ENCODE results near the gene MOG.
"Not testable (repeated sequence)": the region's sequence is repeated elsewhere in the genome, so short reads cannot be mapped to it uniquely, and the experiment has no call there.

MOG gene

GRCh38 chr6:29661071-29661470, 4.2 kb downstream of the MOG start:
- H3K9me3 Mint-ChIP-seq: no peaks in the 10 kb centered on the region
- H3K27ac Mint-ChIP-seq: no peak overlapping the region
- H3K27me3 Mint-ChIP-seq: peaks cover 15% of the 10 kb centered on the region

GRCh38 chr6:29661502-29662141, 4.7 kb downstream of the MOG start:
- not testable (repeated sequence) for H3K36me3 Mint-ChIP-seq, H3K4me3 Mint-ChIP-seq, H3K9me3 Mint-ChIP-seq, H3K27ac Mint-ChIP-seq, H3K4me1 Mint-ChIP-seq
- peaks cover 14% of the 10 kb centered on the region for H3K27me3 Mint-ChIP-seq

More at GRCh38 chr6:29661071-29661470, 4.2 kb downstream of the MOG start:
- no peak overlapping the region for H3K4me3 Mint-ChIP-seq
- no peaks in the 10 kb centered on the region for H3K4me1 Mint-ChIP-seq
- H3K36me3 Mint-ChIP-seq: no peaks in the 10 kb centered on the region

DNA sequence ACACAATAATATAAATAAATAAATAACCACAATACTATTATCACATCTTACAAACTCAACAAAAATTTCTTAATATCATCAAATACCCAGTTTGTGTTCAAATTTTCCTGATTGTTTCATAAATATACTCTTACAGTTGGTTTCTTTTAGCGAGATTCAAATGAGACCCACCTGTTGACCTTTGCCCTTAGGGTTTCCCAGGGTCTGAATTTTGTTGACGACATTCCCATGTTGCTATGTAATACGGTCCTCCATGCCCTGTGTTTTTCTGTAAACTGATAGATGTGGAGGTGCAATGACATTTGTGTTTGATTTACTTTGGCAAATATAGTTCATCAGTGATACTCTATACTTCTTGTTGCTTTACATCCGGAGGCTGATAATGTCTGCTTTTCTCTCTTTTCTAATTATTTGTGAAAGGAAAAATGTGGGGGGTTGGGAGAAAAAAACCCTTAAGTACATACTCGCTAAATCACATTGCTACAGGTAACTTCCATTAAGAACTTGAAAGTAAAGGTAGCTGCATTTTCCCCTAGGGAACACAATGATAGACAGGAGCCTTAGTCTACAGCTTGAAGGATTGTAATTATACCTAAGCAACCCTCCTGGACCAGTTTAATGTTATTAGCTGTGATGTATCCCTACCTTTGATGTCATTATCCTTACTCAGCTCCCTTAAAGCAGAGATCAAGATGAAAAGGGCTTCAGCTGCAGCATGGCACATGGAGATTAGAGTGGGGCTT, 6.6 kb downstream of the MOG start:
- Mint-ChIP-seq H3K27me3 (peaks cover 9% of the 10 kb centered on the region), H3K4me3 (no peak overlapping the region), H3K4me1 (no peaks in the 10 kb centered on the region), H3K9me3 (no peaks in the 10 kb centered on the region), H3K36me3 (no peaks in the 10 kb centered on the region), H3K27ac (no peak overlapping the region)

DNA sequence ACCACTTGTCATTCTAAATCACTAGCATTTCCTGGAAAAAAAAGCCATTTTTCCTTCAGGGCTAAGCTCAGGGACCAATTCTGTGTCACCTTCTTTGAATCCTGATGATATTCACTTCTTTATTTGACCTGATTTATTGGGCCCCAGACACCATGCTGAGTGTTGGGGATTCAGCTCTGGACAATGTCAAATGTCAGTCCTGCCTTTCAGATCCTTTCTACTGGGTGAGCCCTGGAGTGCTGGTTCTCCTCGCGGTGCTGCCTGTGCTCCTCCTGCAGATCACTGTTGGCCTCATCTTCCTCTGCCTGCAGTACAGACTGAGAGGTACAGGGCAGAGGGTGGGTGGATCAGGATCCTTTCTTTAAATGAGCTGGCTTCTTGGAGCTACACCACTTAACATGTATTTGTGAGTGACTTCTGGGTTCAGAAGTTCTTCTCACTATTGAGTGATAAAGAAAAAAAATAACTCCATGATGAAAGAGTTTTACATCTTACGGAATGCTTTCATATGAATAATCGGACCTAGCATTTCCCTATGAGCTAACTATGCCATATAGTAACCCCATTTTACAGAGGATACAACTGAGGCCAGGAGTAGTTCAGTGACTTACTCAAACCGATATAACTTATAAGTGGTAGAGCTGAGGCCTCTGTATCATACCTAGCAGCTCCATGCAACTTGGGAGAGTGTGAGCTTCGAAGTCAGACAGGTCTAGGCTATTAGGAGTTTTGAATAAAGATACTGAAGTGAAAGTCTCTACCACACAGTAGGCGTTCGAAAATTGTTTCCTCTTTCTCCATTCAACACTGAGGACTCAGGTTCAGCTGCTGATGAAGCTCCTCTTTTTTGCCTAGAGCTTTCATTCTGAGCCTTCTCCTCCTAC, 9.3 kb downstream of the MOG start:
- H3K9me3 Mint-ChIP-seq: no peaks in the 10 kb centered on the region
- no peaks in the 10 kb centered on the region for H3K36me3 Mint-ChIP-seq
- H3K4me1 Mint-ChIP-seq: no peaks in the 10 kb centered on the region
- no peak overlapping the region for H3K4me3 Mint-ChIP-seq
- no peak overlapping the region for H3K27ac Mint-ChIP-seq
- H3K27me3 Mint-ChIP-seq: peaks cover 10% of the 10 kb centered on the region

DNA sequence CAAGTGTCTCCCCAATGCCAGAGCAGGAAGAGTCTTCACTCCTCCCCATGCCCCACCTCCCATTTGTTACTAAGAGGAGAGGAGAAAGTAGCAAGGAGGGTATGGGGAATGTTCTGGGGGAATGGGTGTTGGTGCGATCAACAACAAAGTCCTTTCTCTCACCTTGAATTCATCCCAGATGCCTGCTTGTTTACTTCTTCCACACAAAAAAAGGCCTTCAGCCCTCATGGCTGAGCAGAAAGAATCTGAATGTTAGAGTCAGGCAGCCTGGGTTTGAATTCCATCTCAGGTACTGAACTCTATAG, 9.9 kb downstream of the MOG start:
- no peaks in the 10 kb centered on the region for H3K36me3 Mint-ChIP-seq
- no peak overlapping the region for H3K27ac Mint-ChIP-seq
- no peaks in the 10 kb centered on the region for H3K4me1 Mint-ChIP-seq
- H3K9me3 Mint-ChIP-seq: no peaks in the 10 kb centered on the region
- H3K27me3 Mint-ChIP-seq: peaks cover 11% of the 10 kb centered on the region
- H3K4me3 Mint-ChIP-seq: no peak overlapping the region

GRCh38 chr6:29667158-29667557, 10.3 kb downstream of the MOG start:
- Mint-ChIP-seq H3K27ac (no peak overlapping the region), H3K36me3 (no peaks in the 10 kb centered on the region), H3K4me3 (no peak overlapping the region), H3K27me3 (peaks cover 9% of the 10 kb centered on the region), H3K9me3 (no peaks in the 10 kb centered on the region), H3K4me1 (no peaks in the 10 kb centered on the region)

DNA sequence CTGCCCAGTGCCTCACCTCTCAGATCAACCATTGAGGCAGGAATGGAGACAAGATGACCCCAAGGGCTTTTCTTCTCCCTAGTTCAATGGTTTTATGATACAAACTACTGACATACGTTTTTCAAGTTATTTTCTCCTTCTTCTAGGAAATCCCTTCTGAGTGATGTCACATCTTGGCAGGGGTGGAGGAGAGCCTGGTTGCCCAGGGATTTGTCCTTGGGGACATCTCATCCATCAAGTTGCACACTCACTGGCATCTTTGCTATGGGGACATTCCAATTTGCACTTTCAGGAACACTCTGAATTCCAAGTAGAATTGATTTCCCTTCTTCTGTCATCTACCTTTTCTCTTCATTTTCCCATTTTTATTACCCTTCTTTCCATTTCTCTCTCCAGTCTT, 14.1 kb downstream of the MOG start:
- no peaks in the 10 kb centered on the region for H3K4me1 Mint-ChIP-seq
- H3K9me3 Mint-ChIP-seq: no peaks in the 10 kb centered on the region
- no peak overlapping the region for H3K4me3 Mint-ChIP-seq
- peaks cover 6% of the 10 kb centered on the region for H3K27me3 Mint-ChIP-seq
- no peak overlapping the region for H3K27ac Mint-ChIP-seq
- no peaks in the 10 kb centered on the region for H3K36me3 Mint-ChIP-seq

DNA sequence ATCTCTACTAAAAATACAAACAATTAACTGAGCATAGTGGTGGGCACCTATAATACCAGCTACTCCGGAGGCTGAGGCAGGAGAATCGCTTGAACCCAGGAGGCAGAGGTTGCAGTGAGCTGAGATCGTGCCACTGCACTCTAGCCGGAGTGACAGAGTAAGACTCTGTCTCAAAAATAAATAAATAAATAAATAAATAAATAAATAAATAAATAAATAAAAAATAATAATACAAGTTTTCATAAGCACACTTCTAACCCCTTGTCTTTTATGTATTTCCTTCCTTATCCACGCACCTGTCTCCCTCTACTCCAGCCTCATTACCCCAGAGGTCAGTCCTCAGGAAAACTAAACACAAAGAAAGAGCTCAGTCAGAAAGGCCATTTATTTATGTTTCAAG, 15.2 kb downstream of the MOG start:
- not testable (repeated sequence) for H3K4me1 Mint-ChIP-seq, H3K27me3 Mint-ChIP-seq, H3K4me3 Mint-ChIP-seq, H3K36me3 Mint-ChIP-seq, H3K27ac Mint-ChIP-seq, H3K9me3 Mint-ChIP-seq

DNA sequence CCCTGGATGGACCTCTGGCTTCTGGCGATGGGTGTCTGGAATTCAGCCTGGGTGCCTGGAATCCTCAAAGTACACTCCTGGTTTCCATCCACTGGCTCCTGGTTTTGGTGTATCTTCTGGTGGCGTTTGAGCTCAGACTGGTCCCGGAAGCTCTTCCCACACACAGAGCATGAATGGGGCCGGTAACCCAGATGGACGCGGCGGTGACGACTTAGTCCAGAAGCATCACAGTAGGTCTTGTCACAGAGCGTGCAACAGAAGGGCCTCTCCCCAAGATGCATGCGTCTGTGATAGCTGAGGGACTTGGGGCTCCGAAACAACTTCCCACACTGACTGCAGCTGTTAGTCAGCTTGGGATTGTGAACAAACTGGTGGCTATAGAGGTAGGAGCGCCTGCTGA, 16.3 kb downstream of the MOG start:
- Mint-ChIP-seq H3K27me3 (peaks cover 6% of the 10 kb centered on the region), H3K9me3 (no peaks in the 10 kb centered on the region), H3K4me3 (no peak overlapping the region), H3K36me3 (no peaks in the 10 kb centered on the region), H3K4me1 (peaks cover 5% of the 10 kb centered on the region), H3K27ac (no peak overlapping the region)

DNA sequence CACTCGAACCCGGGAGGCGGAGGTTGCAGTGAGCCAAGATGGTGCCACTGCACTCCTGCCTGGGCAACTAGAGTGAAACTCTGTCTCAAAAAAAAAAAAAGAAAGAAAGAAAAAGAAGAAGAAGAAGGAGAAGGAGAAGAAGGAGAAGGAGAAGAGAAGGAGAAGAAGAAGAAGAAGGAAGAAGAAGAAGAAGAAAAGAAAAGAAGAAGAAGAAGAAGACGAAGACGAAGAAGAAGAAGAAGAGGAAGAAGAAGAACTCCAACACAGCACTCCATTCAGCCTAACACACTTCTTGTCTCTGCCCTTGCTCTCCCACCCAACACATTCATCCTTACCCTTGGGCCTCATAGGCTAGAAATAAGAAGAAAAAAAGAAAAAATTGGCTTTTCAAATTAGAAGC, 17.1 kb downstream of the MOG start:
- no peaks in the 10 kb centered on the region for H3K9me3 Mint-ChIP-seq
- H3K27me3 Mint-ChIP-seq: peaks cover 6% of the 10 kb centered on the region
- peaks cover 5% of the 10 kb centered on the region for H3K4me1 Mint-ChIP-seq
- H3K27ac Mint-ChIP-seq: no peak overlapping the region
- H3K36me3 Mint-ChIP-seq: no peaks in the 10 kb centered on the region
- H3K4me3 Mint-ChIP-seq: no peak overlapping the region

- Mint-ChIP-seq H3K27ac (no peak overlapping the region), H3K9me3 (no peaks in the 10 kb centered on the region), H3K4me1 (peaks cover 5% of the 10 kb centered on the region), H3K36me3 (no peaks in the 10 kb centered on the region), H3K27me3 (peaks cover 6% of the 10 kb centered on the region), H3K4me3 (no peak overlapping the region)
Observed at GRCh38 chr6:29675561-29675960, 18.7 kb downstream of the MOG start.

GRCh38 chr6:29676981-29677601, 20.2 kb downstream of the MOG start:
- Mint-ChIP-seq H3K27me3 (peaks cover 2% of the 10 kb centered on the region), H3K9me3 (no peaks in the 10 kb centered on the region), H3K36me3 (no peaks in the 10 kb centered on the region), H3K4me1 (peaks cover 5% of the 10 kb centered on the region), H3K4me3 (no peak overlapping the region), H3K27ac (no peak overlapping the region)

GRCh38 chr6:29678114-29678513, 21.2 kb downstream of the MOG start:
- Mint-ChIP-seq H3K4me3 (no peak overlapping the region), H3K27me3 (peaks cover 2% of the 10 kb centered on the region), H3K27ac (no peak overlapping the region)

DNA sequence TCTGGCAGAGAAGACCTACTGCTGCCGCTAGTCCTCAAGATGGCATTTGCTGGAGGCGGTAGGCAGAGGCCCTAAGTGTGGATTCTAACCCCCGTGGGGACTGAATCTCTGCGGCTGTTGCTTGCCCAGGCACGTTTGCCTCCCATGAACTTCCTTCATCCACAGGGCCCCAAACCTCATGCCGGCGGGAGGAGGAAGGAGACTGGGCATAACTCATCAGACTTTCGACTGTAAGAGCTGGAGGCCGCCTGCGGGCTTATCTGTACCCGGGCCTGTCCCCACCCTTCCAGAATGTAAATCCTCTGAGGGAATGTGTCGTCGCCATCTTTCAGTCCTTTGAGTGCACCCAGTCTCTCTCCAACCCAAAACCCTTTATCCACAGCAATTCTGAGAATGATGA, 23.1 kb downstream of the MOG start:
- H3K36me3 Mint-ChIP-seq: no peaks in the 10 kb centered on the region
- H3K4me1 Mint-ChIP-seq: peaks cover 5% of the 10 kb centered on the region
- peaks cover 2% of the 10 kb centered on the region for H3K27me3 Mint-ChIP-seq
- H3K27ac Mint-ChIP-seq: no peak overlapping the region
- H3K9me3 Mint-ChIP-seq: no peaks in the 10 kb centered on the region
- no peak overlapping the region for H3K4me3 Mint-ChIP-seq

More at GRCh38 chr6:29678114-29678513, 21.2 kb downstream of the MOG start:
- Mint-ChIP-seq H3K36me3 (no peaks in the 10 kb centered on the region), H3K9me3 (no peaks in the 10 kb centered on the region), H3K4me1 (peaks cover 5% of the 10 kb centered on the region)

- Mint-ChIP-seq H3K27ac (no peak overlapping the region), H3K4me3 (no peak overlapping the region), H3K36me3 (no peaks in the 10 kb centered on the region), H3K27me3 (peaks cover 2% of the 10 kb centered on the region), H3K4me1 (peaks cover 5% of the 10 kb centered on the region), H3K9me3 (no peaks in the 10 kb centered on the region)
Observed at GRCh38 chr6:29680416-29680815, 23.5 kb downstream of the MOG start.

DNA sequence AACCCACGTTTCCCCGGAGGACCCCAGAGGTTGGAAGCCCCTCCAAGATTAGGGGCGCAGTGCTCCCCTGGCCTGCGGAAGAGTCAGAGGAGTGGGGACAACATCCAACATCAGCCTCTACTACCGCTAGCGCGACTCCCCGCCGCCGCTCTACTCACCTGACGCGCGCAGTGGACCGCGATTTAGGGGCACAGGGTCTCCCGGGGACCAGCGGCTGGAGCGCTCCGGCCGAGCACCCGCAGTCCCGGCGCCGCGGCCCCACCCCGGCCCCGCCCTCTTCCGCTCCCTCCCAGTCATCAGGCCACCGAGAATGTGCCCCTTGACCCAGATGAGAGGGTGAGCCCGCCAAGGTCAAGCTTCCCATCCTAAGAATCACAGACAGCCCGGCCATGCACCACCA, 24.0 kb downstream of the MOG start, which contains the start of gene ZFP57:
TSS of gene ZFP57 (minus strand) at position 249 of the 400 bp plus-strand sequence. CDS start 4,149 bp downstream, outside the sequence.
- no peak within 1 kb of the TSS for H3K4me3 Mint-ChIP-seq

More for the DNA sequence above, 24.0 kb downstream of the MOG start, which contains the start of gene ZFP57:
- H3K36me3 Mint-ChIP-seq: no peaks in the 10 kb centered on the region
- peaks cover 5% of the 10 kb centered on the region for H3K4me1 Mint-ChIP-seq
- H3K27ac Mint-ChIP-seq: no peak within 1 kb of the TSS
- H3K9me3 Mint-ChIP-seq: no peaks in the 10 kb centered on the region
- H3K27me3 Mint-ChIP-seq: peaks cover 2% of the 10 kb centered on the region
